ENCODE results near the gene RFX8. TPM values are rescaled to one million over a fixed set of nuclear protein-coding genes. Genes with fewer than 3 reads are reported as not detected.

The RFX8 gene
- total RNA-seq, 6 donors from 2014 or later: 0.24 to 21.0 (median 0.80) TPM; not detected in 2

GRCh38 chr2:101517758-101518271 is 42.9 kb upstream of the RFX8 start:
- TF ChIP-seq, protein P1, sequence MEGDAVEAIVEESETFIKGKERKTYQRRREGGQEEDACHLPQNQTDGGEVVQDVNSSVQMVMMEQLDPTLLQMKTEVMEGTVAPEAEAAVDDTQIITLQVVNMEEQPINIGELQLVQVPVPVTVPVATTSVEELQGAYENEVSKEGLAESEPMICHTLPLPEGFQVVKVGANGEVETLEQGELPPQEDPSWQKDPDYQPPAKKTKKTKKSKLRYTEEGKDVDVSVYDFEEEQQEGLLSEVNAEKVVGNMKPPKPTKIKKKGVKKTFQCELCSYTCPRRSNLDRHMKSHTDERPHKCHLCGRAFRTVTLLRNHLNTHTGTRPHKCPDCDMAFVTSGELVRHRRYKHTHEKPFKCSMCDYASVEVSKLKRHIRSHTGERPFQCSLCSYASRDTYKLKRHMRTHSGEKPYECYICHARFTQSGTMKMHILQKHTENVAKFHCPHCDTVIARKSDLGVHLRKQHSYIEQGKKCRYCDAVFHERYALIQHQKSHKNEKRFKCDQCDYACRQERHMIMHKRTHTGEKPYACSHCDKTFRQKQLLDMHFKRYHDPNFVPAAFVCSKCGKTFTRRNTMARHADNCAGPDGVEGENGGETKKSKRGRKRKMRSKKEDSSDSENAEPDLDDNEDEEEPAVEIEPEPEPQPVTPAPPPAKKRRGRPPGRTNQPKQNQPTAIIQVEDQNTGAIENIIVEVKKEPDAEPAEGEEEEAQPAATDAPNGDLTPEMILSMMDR (IDR thresholded peaks at IDR 0.05): no peak
- TF ChIP-seq EP300 (IDR thresholded peaks at IDR 0.05) (no peak), POLR2A (IDR thresholded peaks at IDR 0.05) (no peak), POLR2AphosphoS5 (IDR thresholded peaks at IDR 0.05) (no peak)
- no peak overlapping the region for H3K27ac ChIP-seq
- DNase-seq (no peak), ATAC-seq (ENCODE audit: low FRiP score in 2 of 2) (no peak)
- no peaks in the 10 kb centered on the region for H3K27me3 ChIP-seq
- no peaks in the 10 kb centered on the region for H3K36me3 ChIP-seq
- H3K9me3 ChIP-seq: no peaks in the 10 kb centered on the region
- no peak overlapping the region for H3K4me3 ChIP-seq
- H3K4me1 ChIP-seq: peaks cover 0 to 18% (median 10%) of the 10 kb centered on the region in 4 donors

DNA sequence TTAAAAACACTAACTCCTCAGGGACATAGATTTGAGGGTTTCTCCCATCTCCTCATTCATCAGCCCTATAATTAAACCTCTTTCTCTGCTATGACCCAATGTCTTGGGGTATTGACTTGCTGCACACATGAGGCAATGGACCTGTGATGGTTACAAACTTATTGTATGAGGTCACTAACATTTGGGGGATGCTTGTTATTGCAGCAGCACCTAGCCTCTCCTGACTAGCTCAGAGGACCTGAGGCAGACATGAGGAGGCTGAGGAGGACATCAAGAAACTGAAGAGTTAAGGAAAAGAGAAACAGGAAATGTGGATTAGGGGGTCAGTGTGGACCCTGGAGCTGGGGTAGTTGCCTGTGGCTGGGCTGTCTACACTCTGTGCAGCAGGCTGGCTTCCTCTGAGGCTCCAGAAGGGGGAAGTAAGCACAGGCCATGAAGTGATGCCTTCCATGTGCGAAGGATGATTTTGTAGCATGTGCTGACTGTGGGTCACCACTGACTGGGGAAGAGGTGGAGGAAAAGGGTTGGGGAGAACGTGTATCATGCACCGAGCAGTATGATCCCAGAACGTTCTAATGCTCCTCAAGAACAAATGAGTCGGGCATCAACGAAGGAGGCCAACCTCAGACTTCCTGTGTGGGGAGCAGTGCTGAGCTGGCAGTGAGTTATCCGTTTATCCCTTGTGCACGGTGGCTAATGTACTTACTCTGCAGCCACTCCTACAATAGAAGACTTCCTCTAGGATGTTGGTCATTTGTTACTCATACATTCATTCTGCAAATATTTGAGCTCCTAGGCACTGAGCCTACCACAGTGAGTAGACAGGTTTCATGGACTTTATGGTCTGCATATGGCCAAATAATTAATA is 42.1 kb upstream of the RFX8 start:
- peaks cover 0 to 18% (median 10%) of the 10 kb centered on the region in 4 donors for H3K4me1 ChIP-seq
- no peaks in the 10 kb centered on the region for H3K36me3 ChIP-seq
- TF ChIP-seq, protein P1 (IDR thresholded peaks at IDR 0.05): no peak
- TF ChIP-seq POLR2A (IDR thresholded peaks at IDR 0.05) (no peak), EP300 (IDR thresholded peaks at IDR 0.05) (no peak), POLR2AphosphoS5 (IDR thresholded peaks at IDR 0.05) (no peak)
- DNase-seq (no peak), ATAC-seq (ENCODE audit: low FRiP score in 2 of 2) (peak; percentile 26 to 52)
- no peaks in the 10 kb centered on the region for H3K27me3 ChIP-seq
- no peaks in the 10 kb centered on the region for H3K9me3 ChIP-seq
- H3K27ac ChIP-seq: no peak overlapping the region
- H3K4me3 ChIP-seq: no peak overlapping the region
- 46 to 51% methylated on average over 8 of the region's 8 CpGs for WGBS, 2 donors

DNA sequence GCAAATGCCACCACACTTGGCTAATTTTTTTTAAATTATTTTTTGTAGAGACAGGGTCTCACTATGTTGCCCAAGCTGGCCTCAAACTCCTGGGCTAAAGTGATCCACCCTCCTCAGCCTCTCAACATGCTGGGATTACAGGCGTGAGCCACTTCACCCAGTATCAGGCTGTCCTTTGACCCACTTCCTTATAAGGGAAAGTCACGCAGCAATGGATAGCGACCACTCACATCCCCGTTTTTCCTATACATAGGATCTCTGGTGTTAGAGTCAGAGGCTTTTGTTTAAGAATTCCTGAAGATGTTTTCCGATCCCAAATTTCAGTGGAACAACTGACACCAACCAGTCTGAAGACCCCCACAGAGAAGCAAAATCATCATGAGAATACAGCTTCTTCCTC is 41.4 kb upstream of the RFX8 start:
- no peaks in the 10 kb centered on the region for H3K9me3 ChIP-seq
- 92% methylated on average over 5 of the region's 5 CpGs for WGBS, 2 donors
- no peaks in the 10 kb centered on the region for H3K36me3 ChIP-seq
- H3K4me3 ChIP-seq: no peak overlapping the region
- H3K4me1 ChIP-seq: peaks cover 0 to 18% (median 10%) of the 10 kb centered on the region in 4 donors
- no peaks in the 10 kb centered on the region for H3K27me3 ChIP-seq
- H3K27ac ChIP-seq: no peak overlapping the region
- ATAC-seq (ENCODE audit: low FRiP score in 2 of 2) (no peak), DNase-seq (no peak)
- TF ChIP-seq EP300 (IDR thresholded peaks at IDR 0.05) (no peak), POLR2A (IDR thresholded peaks at IDR 0.05) (no peak), POLR2AphosphoS5 (IDR thresholded peaks at IDR 0.05) (no peak)
- TF ChIP-seq, protein P1 (IDR thresholded peaks at IDR 0.05): no peak

DNA sequence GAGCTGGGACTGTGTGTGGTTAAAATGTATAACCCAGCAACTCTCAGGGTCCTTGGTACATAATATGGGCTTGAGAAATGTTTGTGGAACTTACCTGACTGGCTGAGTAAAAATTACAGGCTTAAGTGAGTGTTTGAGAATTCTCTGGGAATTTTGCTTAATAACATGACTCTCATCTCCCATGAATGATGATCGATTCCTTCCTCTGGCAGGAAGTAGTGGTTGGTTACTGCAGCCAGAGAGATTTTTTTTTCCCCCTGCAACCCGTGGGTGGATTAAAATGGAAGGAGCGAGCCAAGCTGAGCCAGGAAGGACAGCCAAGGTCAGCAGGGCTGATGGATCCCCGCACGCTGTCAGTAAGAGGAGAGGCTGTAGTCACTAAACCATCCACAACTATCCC is 40.6 kb upstream of the RFX8 start:
- Histone ChIP-seq H3K36me3 (no peaks in the 10 kb centered on the region), H3K9me3 (no peaks in the 10 kb centered on the region), H3K27me3 (no peaks in the 10 kb centered on the region), H3K4me3 (no peak overlapping the region), H3K27ac (no peak overlapping the region), H3K4me1 (peaks cover 0 to 18% (median 10%) of the 10 kb centered on the region in 4 donors)
- TF ChIP-seq POLR2A (IDR thresholded peaks at IDR 0.05) (no peak), POLR2AphosphoS5 (IDR thresholded peaks at IDR 0.05) (no peak), EP300 (IDR thresholded peaks at IDR 0.05) (no peak)
- TF ChIP-seq, protein P1 (IDR thresholded peaks at IDR 0.05): no peak
- 23 to 30% methylated on average over 5 of the region's 5 CpGs for WGBS, 2 donors
- no peak for DNase-seq
- ATAC-seq (ENCODE audit: low FRiP score in 2 of 2): peak in 1 of 2 donors; percentile 37
